Measurements from ENCODE around the gene CYP2B6.
"Not testable (repeated sequence)": the region's sequence is repeated elsewhere in the genome, so short reads cannot be mapped to it uniquely, and the experiment has no call there.

The CYP2B6 gene

DNA sequence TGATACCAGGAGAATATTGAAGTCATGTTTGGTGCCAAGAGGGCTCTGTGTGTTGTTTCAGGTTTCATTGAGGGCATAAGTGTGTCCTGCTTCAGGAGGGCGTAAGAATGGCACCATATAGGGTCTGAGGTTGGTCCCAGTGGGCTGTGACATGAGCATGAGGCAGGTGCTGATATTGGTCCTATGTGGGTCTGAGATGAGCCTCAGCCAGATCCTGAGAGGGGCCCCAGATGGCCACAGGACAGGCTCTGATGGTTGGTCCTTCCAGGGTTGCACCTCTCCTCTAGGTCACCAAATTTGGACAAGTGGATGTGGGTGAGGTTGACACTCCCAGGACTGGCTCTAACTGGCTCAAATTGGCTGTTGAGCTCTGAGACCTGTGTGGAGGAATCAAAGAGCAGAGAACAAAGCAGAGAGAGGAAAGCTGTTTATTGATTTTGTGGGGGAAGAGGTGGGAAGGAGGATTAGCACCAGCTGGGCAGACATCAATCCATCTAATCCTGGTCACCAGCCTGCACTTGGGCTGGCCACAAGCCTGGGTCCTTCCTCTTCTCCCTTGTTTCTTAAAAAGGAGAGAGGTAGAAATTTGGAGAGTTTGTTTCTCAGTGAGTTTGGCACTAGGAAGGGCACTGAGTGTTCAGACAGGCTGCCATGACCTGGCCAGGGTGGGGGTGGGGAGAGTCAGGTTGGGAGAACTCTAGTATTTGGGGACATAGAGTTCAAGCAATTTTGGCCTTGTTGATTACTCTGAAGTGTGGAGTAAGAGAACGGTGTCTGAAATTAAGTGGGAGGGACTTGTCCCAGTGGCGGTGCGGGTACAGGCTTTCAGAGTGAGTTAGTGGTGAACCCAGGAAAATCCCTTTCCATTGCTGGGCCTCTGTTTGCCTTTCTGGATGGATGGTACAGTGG, 38.7 kb downstream of the CYP2B6 start:
- H3K4me3 ChIP-seq (ENCODE audit: low read length), result no peak overlapping the region
- no peaks in the 10 kb centered on the region for H3K9me2 ChIP-seq (replicated peaks; ENCODE audit: insufficient read depth, low read length)
- DNase-seq, result no peak
- H3K27ac ChIP-seq (ENCODE audit: low read length), result no peak overlapping the region
- H3K4me2 ChIP-seq (ENCODE audit: low read depth, low read length), result no peak overlapping the region
- H3K9ac ChIP-seq (ENCODE audit: low read length), result no peak overlapping the region
- H3F3A ChIP-seq (ENCODE audit: insufficient read depth, low read length), result no peaks in the 10 kb centered on the region
- H3K9me3 ChIP-seq (replicated peaks; ENCODE audit: insufficient read depth, low read length), result no peaks in the 10 kb centered on the region
- no peak for TF ChIP-seq EZH2 (optimal IDR thresholded peaks at IDR 0.05; ENCODE audit: low read depth, low read length)
- TF ChIP-seq, protein P1, sequence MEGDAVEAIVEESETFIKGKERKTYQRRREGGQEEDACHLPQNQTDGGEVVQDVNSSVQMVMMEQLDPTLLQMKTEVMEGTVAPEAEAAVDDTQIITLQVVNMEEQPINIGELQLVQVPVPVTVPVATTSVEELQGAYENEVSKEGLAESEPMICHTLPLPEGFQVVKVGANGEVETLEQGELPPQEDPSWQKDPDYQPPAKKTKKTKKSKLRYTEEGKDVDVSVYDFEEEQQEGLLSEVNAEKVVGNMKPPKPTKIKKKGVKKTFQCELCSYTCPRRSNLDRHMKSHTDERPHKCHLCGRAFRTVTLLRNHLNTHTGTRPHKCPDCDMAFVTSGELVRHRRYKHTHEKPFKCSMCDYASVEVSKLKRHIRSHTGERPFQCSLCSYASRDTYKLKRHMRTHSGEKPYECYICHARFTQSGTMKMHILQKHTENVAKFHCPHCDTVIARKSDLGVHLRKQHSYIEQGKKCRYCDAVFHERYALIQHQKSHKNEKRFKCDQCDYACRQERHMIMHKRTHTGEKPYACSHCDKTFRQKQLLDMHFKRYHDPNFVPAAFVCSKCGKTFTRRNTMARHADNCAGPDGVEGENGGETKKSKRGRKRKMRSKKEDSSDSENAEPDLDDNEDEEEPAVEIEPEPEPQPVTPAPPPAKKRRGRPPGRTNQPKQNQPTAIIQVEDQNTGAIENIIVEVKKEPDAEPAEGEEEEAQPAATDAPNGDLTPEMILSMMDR (IDR thresholded peaks at IDR 0.05; ENCODE audit: low read length), result no peak
- H4K20me1 ChIP-seq (ENCODE audit: insufficient read depth, low read length), result no peaks in the 10 kb centered on the region
- no peaks in the 10 kb centered on the region for H3K36me3 ChIP-seq (replicated peaks; ENCODE audit: insufficient read depth, low read length)
- H3K4me1 ChIP-seq (ENCODE audit: low read length), result no peaks in the 10 kb centered on the region
- peaks cover 53% of the 10 kb centered on the region for H3K27me3 ChIP-seq (replicated peaks; ENCODE audit: insufficient read depth, low read length)
- H2AFZ ChIP-seq (ENCODE audit: low read length), result no peak overlapping the region
- no peaks in the 10 kb centered on the region for H3K79me2 ChIP-seq (ENCODE audit: low read length)

DNA sequence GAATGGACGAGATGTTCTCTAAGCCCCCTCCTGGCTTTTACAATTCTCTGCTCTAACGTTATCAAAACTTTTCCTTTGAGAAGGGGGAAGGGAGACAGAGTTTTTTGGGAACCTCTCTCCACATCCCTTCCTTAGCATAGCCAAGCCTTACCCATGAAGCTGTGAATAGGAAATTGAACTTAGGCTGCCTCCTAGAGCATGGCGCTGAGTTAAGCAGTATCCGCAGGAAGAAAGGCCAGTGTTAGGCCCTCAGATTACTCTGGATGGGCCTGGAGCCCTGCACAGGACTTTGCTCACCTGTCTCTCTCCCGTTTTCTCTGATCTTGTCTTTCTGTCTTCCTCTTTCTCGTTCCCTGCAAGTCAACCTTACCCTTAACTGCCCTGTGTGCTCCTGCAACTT, 39.6 kb downstream of the CYP2B6 start:
- no peaks in the 10 kb centered on the region for H3F3A ChIP-seq (ENCODE audit: insufficient read depth, low read length)
- H3K27ac ChIP-seq (ENCODE audit: low read length), result no peak overlapping the region
- H2AFZ ChIP-seq (ENCODE audit: low read length), result no peak overlapping the region
- no peak overlapping the region for H3K4me2 ChIP-seq (ENCODE audit: low read depth, low read length)
- H4K20me1 ChIP-seq (ENCODE audit: insufficient read depth, low read length), result no peaks in the 10 kb centered on the region
- H3K9me3 ChIP-seq (replicated peaks; ENCODE audit: insufficient read depth, low read length), result no peaks in the 10 kb centered on the region
- no peaks in the 10 kb centered on the region for H3K4me1 ChIP-seq (ENCODE audit: low read length)
- no peaks in the 10 kb centered on the region for H3K36me3 ChIP-seq (replicated peaks; ENCODE audit: insufficient read depth, low read length)
- H3K9ac ChIP-seq (ENCODE audit: low read length), result no peak overlapping the region
- no peak for DNase-seq
- no peak overlapping the region for H3K4me3 ChIP-seq (ENCODE audit: low read length)
- H3K79me2 ChIP-seq (ENCODE audit: low read length), result no peaks in the 10 kb centered on the region
- peaks cover 47% of the 10 kb centered on the region for H3K27me3 ChIP-seq (replicated peaks; ENCODE audit: insufficient read depth, low read length)
- TF ChIP-seq, protein P1 (IDR thresholded peaks at IDR 0.05; ENCODE audit: low read length), result no peak
- TF ChIP-seq EZH2phosphoT487 (IDR thresholded peaks at IDR 0.05; ENCODE audit: low read length) (no peak), EZH2 (optimal IDR thresholded peaks at IDR 0.05; ENCODE audit: low read depth, low read length) (no peak)
- no peaks in the 10 kb centered on the region for H3K9me2 ChIP-seq (replicated peaks; ENCODE audit: insufficient read depth, low read length)

DNA sequence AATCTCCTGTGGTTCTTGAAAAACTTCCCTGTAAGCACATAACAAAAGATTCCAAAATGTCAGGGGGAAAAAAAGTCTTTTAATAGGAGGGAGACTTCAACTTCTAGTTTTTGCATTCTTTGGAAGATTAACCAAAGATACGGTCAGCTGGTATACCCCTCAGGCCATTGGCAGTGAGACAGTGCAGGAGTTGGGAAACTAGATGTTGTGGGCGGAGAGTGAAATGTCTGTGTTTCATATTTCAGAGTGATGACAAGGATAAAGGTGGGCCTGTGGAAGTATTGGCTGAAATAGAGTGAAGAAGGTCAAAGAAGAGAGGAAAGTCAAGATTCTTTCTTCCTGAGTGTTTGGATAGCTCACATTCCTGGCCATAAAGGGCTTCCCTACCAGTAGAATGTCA, 40.8 kb downstream of the CYP2B6 start:
- Histone ChIP-seq H3K9ac (ENCODE audit: low read length) (no peak overlapping the region), H3K27me3 (replicated peaks; ENCODE audit: insufficient read depth, low read length) (peaks cover 36% of the 10 kb centered on the region), H3K9me2 (replicated peaks; ENCODE audit: insufficient read depth, low read length) (no peaks in the 10 kb centered on the region), H3K9me3 (replicated peaks; ENCODE audit: insufficient read depth, low read length) (no peaks in the 10 kb centered on the region), H4K20me1 (ENCODE audit: insufficient read depth, low read length) (no peaks in the 10 kb centered on the region), H3K79me2 (ENCODE audit: low read length) (no peaks in the 10 kb centered on the region), H3K4me2 (ENCODE audit: low read depth, low read length) (no peak overlapping the region), H3K4me3 (ENCODE audit: low read length) (no peak overlapping the region), H2AFZ (ENCODE audit: low read length) (no peak overlapping the region), H3K27ac (ENCODE audit: low read length) (no peak overlapping the region), H3K36me3 (replicated peaks; ENCODE audit: insufficient read depth, low read length) (no peaks in the 10 kb centered on the region), H3K4me1 (ENCODE audit: low read length) (no peaks in the 10 kb centered on the region), H3F3A (ENCODE audit: insufficient read depth, low read length) (no peaks in the 10 kb centered on the region)
- TF ChIP-seq, protein P1 (IDR thresholded peaks at IDR 0.05; ENCODE audit: low read length), result no peak
- TF ChIP-seq EZH2 (optimal IDR thresholded peaks at IDR 0.05; ENCODE audit: low read depth, low read length) (no peak), EZH2phosphoT487 (IDR thresholded peaks at IDR 0.05; ENCODE audit: low read length) (no peak)
- DNase-seq, result no peak

DNA sequence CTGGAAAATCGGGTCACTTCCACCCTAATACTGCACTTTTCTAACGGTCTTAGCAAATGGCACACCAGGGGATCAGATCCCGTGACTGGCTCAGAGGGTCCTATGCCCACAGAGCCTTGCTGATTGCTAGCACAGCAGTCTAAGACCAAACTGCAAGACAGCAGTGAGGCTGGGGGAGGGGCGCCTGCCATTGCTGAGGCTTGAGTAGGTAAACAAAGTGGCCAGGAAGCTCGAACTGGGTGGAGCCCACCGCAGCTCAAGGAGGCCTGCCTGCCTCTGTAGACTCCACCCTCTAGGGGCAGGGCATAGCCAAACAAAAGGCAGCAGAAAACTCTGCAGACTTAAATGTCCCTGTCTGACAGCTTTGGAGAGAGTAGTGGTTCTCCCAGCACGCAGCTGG, 42.2 kb downstream of the CYP2B6 start:
- not testable (repeated sequence) for H3K9me2 ChIP-seq (replicated peaks; ENCODE audit: insufficient read depth, low read length); H3K36me3 ChIP-seq (replicated peaks; ENCODE audit: insufficient read depth, low read length)

More for the DNA sequence above, 42.2 kb downstream of the CYP2B6 start:
- not testable (repeated sequence) for H3K4me3 ChIP-seq (ENCODE audit: low read length); H4K20me1 ChIP-seq (ENCODE audit: insufficient read depth, low read length); H3K27ac ChIP-seq (ENCODE audit: low read length); H3F3A ChIP-seq (ENCODE audit: insufficient read depth, low read length); H3K79me2 ChIP-seq (ENCODE audit: low read length); H3K4me2 ChIP-seq (ENCODE audit: low read depth, low read length); DNase-seq; H3K9ac ChIP-seq (ENCODE audit: low read length); H2AFZ ChIP-seq (ENCODE audit: low read length); H3K4me1 ChIP-seq (ENCODE audit: low read length); H3K9me3 ChIP-seq (replicated peaks; ENCODE audit: insufficient read depth, low read length)
- H3K27me3 ChIP-seq (replicated peaks; ENCODE audit: insufficient read depth, low read length), result peaks cover 24% of the 10 kb centered on the region

All from MM.1S (cell line).